ENCODE data around the gene MOCS1.

Gene MOCS1

DNA sequence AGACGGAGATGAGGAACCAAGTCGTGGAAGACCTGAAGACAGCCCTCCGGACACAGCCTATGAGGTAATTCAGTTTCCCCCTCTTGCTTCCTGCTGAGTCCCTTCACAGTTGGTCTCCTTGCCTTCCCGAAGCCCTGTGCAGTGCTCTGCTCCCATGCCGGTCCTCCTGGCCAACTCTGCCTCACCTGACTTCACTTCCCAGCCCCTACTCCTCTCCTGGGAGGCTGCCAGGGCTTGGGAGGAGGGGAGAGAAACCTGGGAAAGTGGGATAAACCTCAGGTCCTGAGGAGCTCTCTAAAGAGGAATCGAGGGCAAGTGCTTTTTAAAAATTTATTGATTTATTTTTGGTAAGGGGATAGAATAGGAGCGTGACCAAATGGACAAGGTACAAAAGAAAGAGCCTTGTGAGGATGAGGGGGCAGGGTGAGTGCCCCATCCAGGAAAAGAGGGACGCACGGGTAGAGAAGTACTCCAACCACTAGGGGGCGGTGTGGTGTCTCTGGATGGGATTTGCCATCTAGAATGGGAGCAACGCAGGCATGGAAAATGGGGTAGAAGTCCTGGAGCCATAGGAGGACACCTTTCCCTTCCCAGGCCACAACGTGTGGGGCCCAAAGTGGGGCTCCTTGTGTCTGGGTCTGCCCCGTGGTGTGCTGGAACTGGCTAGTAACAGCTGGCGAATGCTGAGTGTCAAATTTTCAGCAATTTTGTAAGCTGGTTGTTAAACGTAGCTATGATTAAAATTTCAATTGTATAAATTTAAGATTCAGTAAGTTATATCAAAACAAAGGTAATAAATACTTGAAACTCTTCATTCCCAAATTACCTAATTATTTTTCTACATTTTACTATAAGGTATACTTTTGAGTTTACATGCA lies 69.0 kb downstream of the MOCS1 start:
- peak; percentile 34 to 66 for DNase-seq

DNA sequence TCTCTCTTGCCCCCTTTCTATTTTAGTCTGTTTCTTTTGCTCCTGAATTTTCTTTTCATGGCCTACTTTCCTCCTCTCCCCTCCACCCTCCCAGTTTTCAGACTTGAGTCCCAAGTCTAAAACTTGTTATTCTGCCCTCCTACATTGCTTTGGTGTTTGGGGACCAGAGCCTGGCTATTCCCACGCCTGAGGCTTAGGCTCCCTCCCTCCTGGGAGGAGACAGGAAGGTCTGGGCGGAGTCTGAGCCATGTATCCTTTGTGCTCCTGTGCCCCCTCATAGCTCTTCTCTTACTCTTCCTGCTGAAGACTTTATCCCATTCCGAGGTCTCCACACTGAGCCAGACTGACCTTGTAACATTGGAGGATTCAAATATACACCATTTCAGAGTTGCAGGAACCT lies 72.6 kb downstream of the MOCS1 start:
- DNase-seq, result no peak

DNA sequence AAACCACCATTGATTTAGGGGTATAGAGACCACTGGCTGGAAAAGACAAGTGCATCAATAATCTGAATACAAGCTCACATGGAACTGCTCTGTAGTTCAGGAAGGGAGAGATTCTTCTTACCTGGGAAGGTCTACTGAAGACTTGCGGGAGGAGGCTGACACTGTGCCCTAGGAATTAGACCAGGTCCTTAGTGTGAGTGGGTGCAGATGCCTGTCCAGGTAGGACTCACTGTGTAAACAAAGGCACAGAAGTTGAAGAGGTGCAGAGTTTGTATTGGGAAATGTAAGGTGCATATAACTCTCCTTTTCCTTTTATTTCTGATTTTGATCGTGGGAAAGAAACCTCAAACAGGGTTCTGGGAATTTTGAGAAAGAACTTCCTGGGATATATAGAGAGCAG lies 75.2 kb downstream of the MOCS1 start:
- no peak for DNase-seq

DNA sequence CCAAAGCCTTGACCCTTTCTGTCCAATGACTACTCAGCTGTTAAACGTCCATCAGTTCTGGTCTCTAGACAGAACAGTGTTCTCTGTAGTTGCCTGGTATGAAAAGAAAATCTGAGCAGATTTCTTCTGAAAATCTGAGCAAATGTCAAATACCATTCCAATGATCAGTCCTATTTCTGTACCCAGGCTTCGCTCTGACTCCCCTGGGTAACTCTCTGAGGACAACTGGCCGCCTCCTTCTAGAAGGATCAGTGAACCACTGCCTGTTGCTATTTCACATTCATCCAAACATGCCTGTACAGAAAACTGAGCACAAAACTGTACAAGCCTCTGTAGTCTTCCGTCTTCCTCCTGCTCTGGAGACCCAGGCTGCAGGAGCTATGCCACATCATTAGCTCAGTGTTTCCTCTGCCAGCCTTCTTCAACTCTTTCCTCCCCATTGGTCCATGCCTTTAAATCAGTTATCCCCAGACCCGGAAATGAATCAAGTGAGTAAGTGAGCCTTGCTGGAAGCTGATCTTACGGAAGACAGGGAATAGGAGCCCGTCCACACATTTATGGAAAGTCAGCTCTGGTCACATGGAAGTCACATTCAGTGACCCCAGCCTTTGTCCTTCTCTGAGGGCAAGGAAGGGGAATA lies 78.8 kb downstream of the MOCS1 start:
- no peak for DNase-seq
